UCSD-AML1 (cell line): ENCODE data around the gene TECPR1.

Experiments used
- DNase-seq: peaks from one replicate; lab custom pipeline; 2025; ENCODE audit not compliant: unreplicated experiment; lab: John Stamatoyannopoulos, UW

Gene TECPR1

DNA sequence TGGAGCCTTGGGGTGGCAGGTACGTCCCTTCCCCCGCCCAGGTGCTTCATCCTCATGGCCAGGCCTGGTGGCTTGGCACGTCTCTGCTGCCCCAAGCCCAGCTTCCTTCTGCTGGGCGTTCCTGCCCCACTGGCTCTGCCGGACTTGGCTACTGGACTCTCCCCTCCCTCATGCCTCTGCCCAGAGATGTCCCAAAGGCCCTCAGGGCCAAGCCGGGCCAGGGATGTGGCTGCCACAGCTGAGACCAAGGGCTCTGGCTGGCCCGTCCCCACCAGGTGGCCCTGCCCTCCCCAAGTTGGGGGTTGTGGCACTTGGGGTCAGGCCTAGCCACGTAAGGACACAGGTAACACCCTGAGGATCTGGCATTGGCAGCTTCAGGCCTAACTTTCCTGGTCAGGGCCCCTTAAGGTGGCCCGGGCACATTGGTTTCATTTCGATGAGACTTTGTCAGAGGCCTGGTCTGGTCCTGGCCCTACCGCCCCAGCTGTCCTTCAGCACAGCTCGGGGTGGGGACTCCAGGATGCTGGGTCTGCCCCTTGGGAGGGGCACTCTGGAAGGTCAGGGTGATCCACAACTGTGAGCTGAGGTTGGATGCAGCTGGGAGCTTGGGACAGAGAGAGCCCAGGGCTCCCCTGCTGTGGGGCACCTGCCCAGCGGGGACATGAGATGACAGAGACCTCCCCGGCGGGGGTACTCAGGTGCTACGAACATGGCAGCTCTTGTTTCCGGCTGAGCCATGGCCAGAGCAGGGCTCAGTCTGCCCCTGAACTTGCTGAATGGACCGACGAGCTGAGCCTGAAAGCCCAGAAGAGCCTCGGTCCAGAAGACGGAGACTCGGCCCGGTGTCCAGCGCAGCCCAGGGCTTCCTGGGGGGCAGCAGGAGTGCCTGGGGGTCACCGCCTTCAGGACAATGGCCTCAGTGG lies 37.9 kb downstream of the TECPR1 start:
- no peak for DNase-seq

DNA sequence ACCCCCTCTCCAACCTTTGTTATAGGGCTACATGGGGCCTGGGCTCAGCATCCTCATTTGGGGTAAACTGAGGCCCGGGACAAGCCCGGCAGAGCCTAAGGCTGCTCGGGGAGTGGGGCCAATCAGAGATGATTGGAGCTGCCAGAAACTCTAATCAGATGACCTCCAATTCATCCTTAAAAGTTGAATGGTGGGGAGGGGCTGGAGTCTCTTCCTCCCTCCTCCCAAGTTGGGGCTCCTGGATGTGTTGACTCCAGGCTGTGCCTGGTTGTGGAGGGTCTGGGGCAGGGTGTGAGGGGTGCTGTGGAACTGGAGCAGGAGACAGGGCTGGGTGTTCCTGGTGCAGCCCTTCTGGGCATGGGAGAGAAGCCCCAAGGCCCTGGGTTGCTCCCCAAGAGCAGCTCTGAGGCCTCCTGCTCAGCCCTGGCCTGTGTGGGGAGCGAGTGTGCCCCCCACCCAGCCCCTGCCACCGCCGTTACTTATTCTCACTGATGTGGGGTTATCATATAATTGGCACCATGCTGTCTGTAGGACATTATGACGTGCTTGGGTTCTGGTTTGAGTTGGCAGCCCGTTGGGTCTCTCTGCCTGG lies 38.6 kb downstream of the TECPR1 start:
- DNase-seq: no peak

DNA sequence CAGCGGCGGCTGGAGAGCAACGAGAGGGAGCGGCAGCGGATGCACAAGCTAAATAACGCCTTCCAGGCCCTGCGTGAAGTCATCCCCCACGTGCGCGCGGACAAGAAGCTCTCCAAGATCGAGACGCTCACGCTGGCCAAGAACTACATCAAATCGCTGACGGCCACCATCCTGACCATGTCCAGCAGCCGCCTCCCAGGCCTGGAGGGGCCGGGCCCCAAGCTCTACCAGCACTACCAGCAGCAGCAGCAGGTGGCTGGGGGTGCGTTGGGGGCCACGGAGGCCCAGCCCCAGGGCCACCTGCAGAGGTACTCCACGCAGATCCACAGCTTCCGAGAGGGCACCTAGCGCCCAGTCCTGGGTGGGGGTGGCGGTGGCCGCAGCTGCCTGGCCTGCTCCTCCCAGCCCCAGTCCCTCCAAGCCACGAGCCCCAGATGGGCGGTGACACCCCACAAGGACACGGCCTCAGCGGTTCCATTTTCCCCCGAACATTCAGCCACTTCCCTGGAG lies 39.4 kb downstream of the TECPR1 start:
- DNase-seq: no peak

DNA sequence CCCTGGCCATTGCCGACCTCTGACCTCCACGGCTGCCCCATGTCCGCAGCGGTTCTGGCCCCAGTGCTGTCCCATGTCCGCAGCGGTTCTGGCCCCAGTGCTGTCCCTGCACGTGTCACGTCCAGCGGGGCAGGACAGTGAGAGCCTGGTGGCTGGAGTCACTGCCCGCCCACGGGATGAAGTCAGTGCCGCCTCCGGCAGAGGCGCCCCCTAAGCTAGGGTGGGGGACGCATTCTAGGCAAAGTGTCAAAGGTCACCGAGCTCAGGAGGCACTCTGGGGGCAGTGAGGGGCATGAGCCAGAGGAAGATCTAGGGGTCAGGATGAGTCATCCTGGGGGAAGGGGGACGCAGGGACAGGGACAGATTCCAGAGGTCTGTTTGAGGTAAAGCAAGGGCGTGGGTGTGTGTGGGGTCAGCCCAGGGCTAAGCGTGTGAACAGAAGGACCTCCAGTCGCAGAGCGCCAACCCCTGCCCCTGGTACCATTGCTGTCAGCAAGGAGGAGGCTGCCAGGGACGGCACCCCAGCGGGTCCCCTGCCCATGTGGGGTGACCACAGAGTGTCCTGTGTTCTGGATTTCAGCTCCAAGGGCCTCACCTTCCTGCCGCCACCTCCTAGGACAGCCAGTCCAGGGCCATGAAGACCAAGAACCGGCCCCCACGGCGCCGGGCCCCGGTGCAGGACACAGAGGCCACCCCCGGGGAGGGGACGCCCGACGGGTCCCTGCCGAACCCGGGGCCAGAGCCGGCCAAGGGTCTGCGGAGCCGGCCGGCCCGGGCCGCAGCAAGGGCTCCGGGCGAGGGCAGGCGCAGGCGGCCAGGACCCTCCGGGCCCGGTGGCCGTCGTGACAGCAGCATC lies 40.1 kb downstream of the TECPR1 start:
- no peak for DNase-seq

DNA sequence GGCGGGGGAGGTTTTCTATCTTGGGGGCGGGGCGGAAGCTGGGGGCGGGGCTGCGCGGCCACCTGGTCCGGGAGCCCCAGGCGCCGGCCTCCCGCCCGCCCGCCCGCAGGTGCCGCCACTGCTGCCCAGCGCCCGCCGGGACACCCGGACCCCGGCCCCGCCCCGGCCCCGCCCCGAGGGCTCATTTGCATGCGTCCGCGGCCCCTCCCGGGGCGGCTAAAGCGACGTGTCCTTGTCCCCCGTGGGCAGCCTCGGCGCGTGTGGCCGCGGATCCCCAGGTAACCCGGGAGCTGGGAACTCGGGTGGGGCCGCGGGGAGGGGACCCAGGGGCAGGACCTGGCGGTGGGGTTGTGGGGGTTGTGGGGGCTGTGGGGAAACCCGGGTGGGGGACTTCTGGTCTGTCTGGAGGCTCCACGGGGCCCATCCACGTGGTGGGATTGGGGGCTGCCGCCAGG lies 40.8 kb downstream of the TECPR1 start, which contains the start of gene BHLHA15:
TSS of gene BHLHA15 (plus strand) at position 219 of the 455 bp plus-strand sequence. CDS start 871 bp downstream, outside the sequence.
- no peak for DNase-seq

DNA sequence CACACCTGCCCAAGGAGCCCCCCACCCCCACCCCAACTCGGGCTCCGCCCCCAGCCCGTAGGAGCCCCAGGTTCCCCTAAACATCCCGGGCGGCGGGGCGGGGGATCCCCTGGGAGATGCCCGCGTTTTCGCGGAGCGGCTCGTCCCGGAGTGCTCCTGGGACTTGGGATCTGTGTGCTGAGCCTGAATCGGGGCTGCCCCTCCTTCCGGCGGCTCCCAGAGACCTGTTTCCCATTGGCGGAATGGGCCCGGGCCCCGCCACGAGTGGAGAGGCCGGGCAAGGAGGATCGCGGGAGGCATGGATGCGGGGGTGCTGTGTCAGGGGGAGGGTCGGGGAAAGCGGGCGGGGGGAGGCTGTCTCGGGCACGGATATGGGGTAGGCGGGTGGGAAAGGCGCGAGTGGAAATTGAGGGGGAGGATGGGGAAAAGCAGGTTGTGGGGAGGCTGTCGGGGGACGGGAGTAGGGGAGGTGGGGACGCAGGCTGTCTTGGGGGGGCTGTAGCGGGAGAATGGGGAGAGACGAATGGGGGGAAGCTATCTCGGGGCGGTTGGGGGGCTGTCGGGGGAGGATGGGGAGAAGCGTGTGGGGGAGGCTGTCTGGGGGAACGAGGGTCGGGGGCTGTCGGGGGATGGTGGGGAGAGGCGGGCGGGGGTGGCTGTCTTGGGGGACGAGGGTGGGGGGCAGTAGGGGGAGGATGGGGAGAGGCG lies 41.4 kb downstream of the TECPR1 start:
- DNase-seq: no peak

DNA sequence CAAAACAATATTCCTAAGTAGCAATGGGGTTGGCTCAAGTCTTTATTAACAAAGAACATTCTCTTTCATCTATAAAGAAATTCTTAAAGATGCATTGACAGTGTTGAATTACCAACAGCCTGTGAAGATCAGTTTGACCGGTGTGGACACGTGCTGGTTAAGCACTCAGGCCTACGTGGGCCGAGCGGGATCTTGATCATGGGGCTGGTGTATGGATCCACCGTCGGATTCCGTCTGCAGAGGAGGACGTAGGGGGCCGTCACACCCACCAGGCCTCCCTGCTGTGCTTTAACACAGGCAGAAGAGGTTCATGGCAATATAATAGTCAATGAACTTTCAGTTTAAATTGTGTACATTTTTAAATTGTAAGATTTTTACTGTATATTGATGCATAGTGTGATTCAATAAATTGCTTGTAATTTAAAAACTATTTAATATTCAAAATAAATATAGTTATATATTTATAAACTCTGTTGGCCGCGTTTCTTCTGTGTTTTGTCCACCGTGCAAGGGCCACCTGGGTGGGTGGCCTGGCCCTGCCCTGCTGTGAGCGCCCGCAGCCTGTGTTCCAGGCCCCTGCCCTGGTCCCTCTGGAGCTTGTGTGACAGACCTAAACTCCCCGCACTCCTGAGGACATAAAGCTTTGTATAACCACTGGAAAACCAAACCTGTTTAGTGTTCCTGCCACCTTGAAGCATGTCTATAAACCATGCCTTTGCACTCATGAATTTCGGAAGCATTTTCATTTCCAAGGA lies 42.7 kb downstream of the TECPR1 start:
- no peak for DNase-seq

DNA sequence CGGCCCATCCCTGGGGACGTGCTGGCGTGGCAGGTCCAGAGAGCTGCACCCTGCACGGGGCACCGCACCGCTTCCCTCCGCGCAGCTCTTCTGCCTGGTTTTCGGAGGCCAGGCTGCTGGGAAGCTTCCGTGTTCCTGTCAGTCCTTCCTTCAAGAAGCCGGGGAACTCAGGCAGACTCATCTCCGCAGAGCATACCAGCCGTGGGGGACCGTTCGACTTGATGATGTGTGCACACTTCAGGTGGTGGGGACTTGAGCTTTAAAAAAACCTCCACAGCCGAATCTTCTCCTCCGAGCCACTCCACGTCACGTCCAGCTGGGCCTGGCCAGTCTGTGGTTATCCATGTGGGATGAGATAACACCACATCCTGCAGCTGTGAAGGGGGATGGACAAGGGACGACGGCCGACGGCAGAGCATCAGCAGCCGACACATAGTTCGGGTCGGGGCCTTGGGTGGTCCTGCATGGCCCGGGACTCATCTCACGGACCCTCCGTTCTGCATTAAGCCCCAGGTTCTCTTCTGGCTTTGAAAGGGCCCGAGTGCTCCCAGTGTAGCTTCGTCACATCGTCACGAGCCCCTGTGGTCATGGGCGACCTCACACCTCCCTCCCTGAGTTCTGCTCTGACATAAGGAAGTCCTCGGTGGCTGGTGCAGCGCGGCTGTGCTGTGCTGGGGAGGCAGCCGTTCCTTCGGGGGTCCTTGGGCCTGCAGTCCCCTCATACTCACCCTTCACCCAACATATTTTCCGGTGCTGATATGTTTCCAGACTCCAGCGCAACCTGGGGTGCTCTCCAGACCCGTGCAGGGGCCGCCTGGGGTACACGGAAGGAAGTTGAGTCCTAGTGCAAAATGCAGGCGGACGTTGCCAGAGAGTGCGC lies 45.3 kb downstream of the TECPR1 start:
- no peak for DNase-seq

DNA sequence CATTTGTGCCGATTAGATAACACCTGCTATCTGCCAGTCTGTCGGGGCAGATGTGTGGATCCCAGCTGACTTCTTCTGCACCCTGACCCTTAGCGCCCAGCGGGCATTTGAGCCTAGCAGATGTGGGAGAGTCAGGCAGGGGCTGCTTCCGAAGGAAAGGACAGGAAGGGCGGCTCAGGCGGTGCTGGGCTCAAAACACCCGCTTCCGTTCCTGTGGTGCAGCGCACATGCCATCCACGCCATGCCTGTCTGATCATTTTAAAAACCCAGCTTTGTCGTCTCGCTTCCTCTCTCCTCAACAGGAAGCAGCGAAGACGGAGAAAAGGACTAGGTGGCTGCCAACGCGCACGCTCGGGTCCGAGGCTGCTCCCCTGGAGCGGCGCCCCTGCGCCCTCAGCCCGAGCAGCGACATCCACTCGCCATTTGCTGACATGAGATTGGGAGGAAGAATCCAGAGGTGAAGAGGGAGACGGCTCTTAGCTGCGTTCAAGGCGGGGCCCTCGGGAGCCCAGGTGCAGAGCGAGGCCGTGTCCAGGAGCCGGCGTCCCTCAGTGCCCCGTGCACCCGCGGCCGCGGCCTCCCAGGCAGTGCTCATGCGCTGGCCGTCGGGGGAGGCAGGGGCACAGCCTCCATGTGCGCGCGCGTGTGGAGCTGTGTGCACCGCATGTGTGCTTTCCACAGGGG lies 46.7 kb downstream of the TECPR1 start:
- DNase-seq: no peak

DNA sequence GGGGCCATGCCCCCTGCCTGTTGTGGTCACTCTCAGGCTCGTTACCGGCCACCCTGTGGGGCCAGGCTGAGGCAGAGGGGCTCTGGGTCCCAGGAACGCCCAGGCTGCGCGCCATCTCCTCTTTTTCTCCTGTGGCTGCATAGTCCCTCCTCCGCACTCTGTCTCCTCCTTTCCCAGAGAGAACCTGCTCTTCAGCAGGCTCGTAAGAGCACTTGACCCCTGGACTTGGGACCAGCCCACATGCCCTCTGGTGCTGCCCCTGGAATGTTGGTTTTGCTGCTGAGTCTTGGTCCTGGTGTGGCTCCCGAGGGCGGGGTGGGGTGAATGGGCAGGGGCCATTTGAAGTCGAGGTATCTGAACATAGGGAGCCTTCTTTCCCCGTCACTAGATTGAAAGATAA lies 47.4 kb downstream of the TECPR1 start:
- DNase-seq: no peak

DNA sequence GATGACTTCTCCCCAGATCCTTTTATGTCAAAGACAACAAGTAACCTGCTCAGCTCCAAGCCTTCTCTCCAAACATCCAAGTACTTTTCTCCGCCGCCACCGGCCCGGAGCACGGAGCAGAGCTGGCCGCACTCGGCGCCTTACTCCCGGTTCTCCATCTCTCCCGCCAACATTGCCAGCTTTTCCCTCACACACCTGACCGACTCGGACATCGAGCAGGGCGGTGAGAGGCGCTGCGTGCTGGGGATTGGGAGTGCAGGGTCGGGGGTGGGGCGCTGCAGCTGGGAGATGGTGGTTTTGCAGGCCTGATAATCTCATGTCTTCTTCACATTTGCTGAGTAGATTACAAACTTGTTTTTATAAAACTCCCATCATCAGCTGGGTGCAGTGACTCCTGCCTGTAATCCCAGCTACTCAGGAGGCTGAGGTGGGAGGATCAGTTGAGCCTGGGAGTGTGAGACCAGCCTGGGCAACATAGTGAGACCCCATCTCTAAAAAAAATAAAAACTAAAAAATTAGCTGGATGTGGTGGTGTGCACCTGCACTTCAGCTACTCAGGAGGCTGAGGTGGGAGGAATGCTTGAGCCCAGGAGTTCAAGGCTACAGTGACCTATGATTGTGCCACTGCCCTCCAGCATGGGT lies 47.9 kb downstream of the TECPR1 start:
- DNase-seq: no peak

DNA sequence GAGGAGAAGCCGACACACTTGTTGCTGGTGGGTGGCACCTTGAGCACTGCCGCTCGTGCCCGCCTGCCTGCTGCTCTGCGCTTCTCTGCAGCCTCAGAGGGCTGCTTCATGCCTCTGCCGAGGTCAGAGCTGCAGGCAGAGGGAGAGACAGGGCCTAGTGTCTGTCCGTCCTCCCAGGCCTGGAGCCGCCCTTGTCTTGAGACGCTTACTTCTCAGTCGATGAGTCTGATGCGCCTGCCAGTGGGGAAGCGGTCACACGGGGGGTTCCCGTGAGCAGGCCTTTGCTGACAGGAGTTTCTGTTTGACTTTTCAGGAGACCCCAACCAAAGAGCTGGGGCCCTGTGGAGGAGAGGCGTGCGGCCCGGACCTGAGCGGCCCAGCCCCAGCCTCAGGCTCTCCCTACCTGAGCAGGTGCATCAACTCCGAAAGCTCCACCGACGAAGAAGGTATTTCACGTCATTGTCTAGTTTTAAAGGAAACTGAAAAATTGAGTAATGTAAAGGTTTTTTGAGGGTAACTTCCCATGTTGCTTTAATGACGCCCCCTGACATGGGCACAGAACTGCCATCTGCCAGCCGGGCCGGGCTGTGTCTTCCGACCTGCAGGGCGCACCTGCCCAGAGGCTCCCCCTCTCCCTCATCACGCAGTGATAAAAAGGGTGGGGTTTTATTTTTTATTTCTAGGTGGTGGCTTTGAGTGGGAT lies 48.6 kb downstream of the TECPR1 start:
- no peak for DNase-seq

DNA sequence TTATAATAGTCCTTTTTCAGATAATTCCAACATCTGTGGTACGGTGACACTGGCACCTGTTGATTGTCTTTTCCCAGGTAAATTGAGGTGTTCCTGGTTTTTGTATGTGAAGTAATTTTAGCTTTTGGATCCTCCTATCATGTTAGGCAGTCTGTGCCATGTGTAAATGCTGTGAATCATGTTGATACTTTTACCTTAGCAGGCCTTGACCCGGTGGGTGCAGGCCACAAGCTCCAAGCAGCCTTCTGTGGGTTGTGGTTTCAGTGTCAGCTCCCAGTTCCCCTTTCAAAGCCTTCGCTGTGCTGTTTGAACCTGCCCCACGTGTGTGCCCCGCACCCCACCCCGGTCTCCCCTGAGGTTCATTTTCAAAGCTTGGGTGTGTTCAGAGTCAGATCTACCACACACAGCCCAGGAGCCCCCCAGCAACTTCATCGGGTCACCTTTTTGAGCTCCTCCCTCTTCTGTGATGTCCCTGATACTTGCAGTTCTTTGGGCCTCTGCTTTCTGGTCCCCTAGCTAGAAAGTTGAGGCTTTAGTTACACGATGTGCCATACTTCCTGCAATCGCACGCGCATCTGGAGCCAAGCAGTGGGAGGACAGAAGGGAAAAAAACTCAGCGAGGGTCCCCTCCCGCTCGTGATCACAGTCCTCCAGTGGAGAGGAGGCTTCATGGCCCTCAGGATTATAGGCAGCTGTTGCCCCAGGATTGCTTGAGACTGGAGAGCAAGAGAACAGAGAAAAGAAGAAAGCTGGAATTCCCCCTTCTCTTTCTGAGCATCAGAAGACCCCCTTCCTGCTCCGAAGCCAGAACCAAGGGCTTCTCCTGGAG lies 49.5 kb downstream of the TECPR1 start:
- DNase-seq: peak; percentile 42

DNA sequence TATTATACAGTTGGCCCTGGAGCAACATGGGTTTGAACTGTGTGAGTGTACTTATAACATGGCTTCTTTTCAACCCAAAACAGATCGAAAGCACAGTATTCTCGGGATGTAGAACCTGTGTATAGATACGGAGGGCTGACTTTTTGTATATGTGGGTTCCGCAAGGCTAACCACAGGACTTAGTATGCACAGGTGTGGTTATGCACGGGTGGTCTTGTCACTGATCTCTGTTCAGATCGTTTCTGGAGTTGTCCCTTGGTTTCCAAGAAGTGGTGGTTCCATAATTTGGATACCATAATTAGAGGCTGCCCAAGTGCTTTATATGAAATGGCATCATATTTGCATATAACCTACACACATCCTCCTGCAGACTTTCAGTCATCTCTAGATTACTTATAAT lies 51.7 kb downstream of the TECPR1 start:
- DNase-seq: no peak

DNA sequence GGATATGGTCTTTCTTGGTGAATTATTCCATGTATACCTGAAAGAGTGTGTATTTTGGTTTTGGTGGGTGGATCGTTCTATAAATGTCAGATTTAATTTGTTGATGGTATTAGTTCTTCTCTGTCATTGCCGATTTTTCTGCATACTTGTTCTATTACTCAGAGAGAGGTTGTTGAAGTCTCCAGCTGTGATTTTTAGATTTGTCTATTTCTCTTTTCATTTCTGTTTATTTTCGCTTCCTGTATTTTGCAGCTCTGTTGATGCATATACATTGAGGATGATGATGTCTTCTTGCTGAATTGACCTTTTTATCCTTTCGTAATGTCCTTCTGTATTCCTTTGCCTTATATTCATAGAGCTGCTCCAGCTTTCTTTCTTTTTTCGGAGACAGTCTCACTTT lies 52.9 kb downstream of the TECPR1 start:
- no peak for DNase-seq
